ENCODE data around the gene NAP1L4.

The NAP1L4 gene

GRCh38 chr11:3000032-3000961 lies 8.2 kb upstream of the NAP1L4 start:
- H3K9me2 ChIP-seq (replicated peaks; ENCODE audit: low read depth, low read length), result no peaks in the 10 kb centered on the region
- H3F3A ChIP-seq (ENCODE audit: low read depth), result no peaks in the 10 kb centered on the region
- H3K27me3 ChIP-seq (ENCODE audit: insufficient read depth, low read length, poor library complexity, severe bottlenecking), result no peaks in the 10 kb centered on the region
- no peaks in the 10 kb centered on the region for H4K20me1 ChIP-seq (ENCODE audit: insufficient read depth, low read length, poor library complexity, severe bottlenecking)
- no peaks in the 10 kb centered on the region for H3K9me3 ChIP-seq (ENCODE audit: insufficient read depth, low read depth, low read length)
- no peaks in the 10 kb centered on the region for H3K4me1 ChIP-seq (ENCODE audit: insufficient read depth, low read length, poor library complexity, severe bottlenecking)
- H3K4me2 ChIP-seq (ENCODE audit: low read depth, low read length, poor library complexity, severe bottlenecking), result no peak overlapping the region
- TF ChIP-seq, protein P1, sequence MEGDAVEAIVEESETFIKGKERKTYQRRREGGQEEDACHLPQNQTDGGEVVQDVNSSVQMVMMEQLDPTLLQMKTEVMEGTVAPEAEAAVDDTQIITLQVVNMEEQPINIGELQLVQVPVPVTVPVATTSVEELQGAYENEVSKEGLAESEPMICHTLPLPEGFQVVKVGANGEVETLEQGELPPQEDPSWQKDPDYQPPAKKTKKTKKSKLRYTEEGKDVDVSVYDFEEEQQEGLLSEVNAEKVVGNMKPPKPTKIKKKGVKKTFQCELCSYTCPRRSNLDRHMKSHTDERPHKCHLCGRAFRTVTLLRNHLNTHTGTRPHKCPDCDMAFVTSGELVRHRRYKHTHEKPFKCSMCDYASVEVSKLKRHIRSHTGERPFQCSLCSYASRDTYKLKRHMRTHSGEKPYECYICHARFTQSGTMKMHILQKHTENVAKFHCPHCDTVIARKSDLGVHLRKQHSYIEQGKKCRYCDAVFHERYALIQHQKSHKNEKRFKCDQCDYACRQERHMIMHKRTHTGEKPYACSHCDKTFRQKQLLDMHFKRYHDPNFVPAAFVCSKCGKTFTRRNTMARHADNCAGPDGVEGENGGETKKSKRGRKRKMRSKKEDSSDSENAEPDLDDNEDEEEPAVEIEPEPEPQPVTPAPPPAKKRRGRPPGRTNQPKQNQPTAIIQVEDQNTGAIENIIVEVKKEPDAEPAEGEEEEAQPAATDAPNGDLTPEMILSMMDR (conservative IDR thresholded peaks at IDR 0.05; ENCODE audit: low read length), result no peak
- no peak for TF ChIP-seq EZH2phosphoT487 (IDR thresholded peaks at IDR 0.05; ENCODE audit: borderline replicate concordance)
- no peak overlapping the region for H3K4me3 ChIP-seq (ENCODE audit: low read length, poor library complexity, severe bottlenecking)
- peaks cover 32% of the 10 kb centered on the region; the same call in 1 of the 2 replicates for H3K36me3 ChIP-seq (ENCODE audit: insufficient read depth, low read length)
- H2AFZ ChIP-seq (ENCODE audit: low read length), result no peak overlapping the region
- H3K9ac ChIP-seq (ENCODE audit: low read depth, low read length, poor library complexity, severe bottlenecking), result no peak overlapping the region
- no peaks in the 10 kb centered on the region for H3K79me2 ChIP-seq (ENCODE audit: insufficient read depth, low read length)

DNA sequence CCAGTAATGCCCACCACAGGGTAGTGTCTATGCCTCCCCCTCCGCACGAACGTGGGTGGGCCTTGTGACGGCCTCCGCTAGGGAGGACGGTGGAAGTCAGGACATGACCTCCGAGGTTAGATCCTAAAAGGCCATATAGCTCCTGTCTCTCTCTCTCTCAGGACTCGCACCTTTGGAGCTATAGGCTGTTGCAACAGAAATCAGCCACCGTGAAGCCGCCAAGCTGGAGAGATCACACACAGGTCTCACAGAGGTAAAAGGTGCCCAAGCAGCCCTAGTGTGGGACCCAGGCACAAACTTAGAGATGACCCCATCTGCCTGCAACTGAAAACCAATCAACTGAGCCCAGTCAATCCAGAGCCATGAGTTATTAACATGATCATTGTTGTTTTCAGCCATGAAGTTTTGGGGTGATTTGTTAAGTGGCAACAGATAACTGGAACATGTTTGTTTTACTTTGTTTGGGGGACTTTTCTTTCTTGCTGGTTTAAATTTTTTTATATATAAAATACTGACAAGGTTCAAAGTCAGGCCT lies 7.4 kb upstream of the NAP1L4 start:
- no peaks in the 10 kb centered on the region for H3K9me3 ChIP-seq (ENCODE audit: insufficient read depth, low read depth, low read length)
- H3K9ac ChIP-seq (ENCODE audit: low read depth, low read length, poor library complexity, severe bottlenecking), result no peak overlapping the region
- H3K4me3 ChIP-seq (ENCODE audit: low read length, poor library complexity, severe bottlenecking), result no peak overlapping the region
- TF ChIP-seq EZH2phosphoT487 (IDR thresholded peaks at IDR 0.05; ENCODE audit: borderline replicate concordance), result no peak
- TF ChIP-seq, protein P1 (conservative IDR thresholded peaks at IDR 0.05; ENCODE audit: low read length), result no peak
- H3K79me2 ChIP-seq (ENCODE audit: insufficient read depth, low read length), result no peaks in the 10 kb centered on the region
- H2AFZ ChIP-seq (ENCODE audit: low read length), result no peak overlapping the region
- H3F3A ChIP-seq (ENCODE audit: low read depth), result no peaks in the 10 kb centered on the region
- no peaks in the 10 kb centered on the region for H3K27me3 ChIP-seq (ENCODE audit: insufficient read depth, low read length, poor library complexity, severe bottlenecking)
- peaks cover 31% of the 10 kb centered on the region; the same call in 1 of the 2 replicates for H3K36me3 ChIP-seq (ENCODE audit: insufficient read depth, low read length)
- no peak overlapping the region for H3K4me2 ChIP-seq (ENCODE audit: low read depth, low read length, poor library complexity, severe bottlenecking)
- H3K9me2 ChIP-seq (replicated peaks; ENCODE audit: low read depth, low read length), result no peaks in the 10 kb centered on the region
- no peaks in the 10 kb centered on the region for H4K20me1 ChIP-seq (ENCODE audit: insufficient read depth, low read length, poor library complexity, severe bottlenecking)
- no peaks in the 10 kb centered on the region for H3K4me1 ChIP-seq (ENCODE audit: insufficient read depth, low read length, poor library complexity, severe bottlenecking)

GRCh38 chr11:2998073-2998850 lies 6.1 kb upstream of the NAP1L4 start:
- H2AFZ ChIP-seq (ENCODE audit: low read length), result no peak overlapping the region
- peaks cover 21% of the 10 kb centered on the region; the same call in 1 of the 2 replicates for H3K36me3 ChIP-seq (ENCODE audit: insufficient read depth, low read length)
- H3F3A ChIP-seq (ENCODE audit: low read depth), result no peaks in the 10 kb centered on the region
- no peak overlapping the region for H3K4me3 ChIP-seq (ENCODE audit: low read length, poor library complexity, severe bottlenecking)
- TF ChIP-seq, protein P1 (conservative IDR thresholded peaks at IDR 0.05; ENCODE audit: low read length), result no peak
- no peak for TF ChIP-seq EZH2phosphoT487 (IDR thresholded peaks at IDR 0.05; ENCODE audit: borderline replicate concordance)
- H4K20me1 ChIP-seq (ENCODE audit: insufficient read depth, low read length, poor library complexity, severe bottlenecking), result no peaks in the 10 kb centered on the region
- no peaks in the 10 kb centered on the region for H3K27me3 ChIP-seq (ENCODE audit: insufficient read depth, low read length, poor library complexity, severe bottlenecking)
- H3K9ac ChIP-seq (ENCODE audit: low read depth, low read length, poor library complexity, severe bottlenecking), result no peak overlapping the region
- no peak overlapping the region for H3K4me2 ChIP-seq (ENCODE audit: low read depth, low read length, poor library complexity, severe bottlenecking)
- H3K9me3 ChIP-seq (ENCODE audit: insufficient read depth, low read depth, low read length), result no peaks in the 10 kb centered on the region
- H3K79me2 ChIP-seq (ENCODE audit: insufficient read depth, low read length), result no peaks in the 10 kb centered on the region
- H3K4me1 ChIP-seq (ENCODE audit: insufficient read depth, low read length, poor library complexity, severe bottlenecking), result no peaks in the 10 kb centered on the region
- H3K9me2 ChIP-seq (replicated peaks; ENCODE audit: low read depth, low read length), result no peaks in the 10 kb centered on the region
